ENCODE data around the gene CEP83. TPM values are rescaled to one million over a fixed set of nuclear protein-coding genes. Genes with fewer than 3 reads are reported as not detected.
A peak's percentile ranks its signal among the peaks of the same experiment; 100 is the strongest.

CEP83 gene
- total and polyA plus RNA-seq, 4 experiments from 2014 or later = 3.6 to 14.8 (median 8.9) TPM

DNA sequence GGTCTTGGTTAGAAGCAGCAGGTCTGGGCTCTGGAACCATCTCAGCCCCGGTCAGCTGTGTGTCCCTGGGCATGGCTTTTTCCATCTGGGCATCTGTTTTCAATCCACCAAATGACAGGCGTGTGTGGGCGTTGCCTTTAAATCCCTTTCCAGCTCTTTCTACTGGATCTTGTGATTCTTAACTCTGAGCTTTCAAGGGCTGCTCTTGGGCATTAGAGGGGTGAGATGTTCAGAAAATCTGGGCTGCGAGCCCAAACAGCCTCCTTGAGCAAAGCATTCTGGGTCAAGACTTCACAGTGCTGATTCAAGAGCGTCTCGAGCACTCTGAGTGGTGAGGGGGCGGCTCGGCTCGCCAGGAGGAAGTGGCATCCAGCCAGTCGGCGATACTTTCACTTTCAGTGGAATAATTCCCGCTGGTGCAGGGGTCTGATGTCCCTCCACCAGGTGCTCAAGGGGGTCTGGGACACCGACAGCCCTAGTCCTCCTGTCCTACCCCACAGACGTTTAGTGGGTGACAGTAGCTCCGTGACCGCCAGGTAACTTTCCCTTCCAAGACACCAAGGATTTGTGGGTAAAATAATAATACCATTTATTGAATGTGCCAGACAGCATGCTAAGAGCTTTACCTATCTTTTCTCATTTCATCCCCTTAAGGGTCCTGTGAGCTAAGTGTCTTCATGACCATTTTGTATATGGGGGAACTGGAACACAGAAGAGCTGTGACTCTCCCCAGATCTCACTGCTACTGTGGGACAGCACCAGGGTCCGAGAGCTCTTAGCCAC is 197.2 kb downstream of the CEP83 start:
- Histone ChIP-seq H3K9me3 (ENCODE audit: control insufficient read depth in 1 of 2, low read length in 2 of 2) (no peaks in the 10 kb centered on the region), H3K27me3 (ENCODE audit: insufficient read depth, low read length) (no peaks in the 10 kb centered on the region), H3K4me1 (ENCODE audit: insufficient read depth, low read length) (peaks cover 28% of the 10 kb centered on the region), H3K36me3 (ENCODE audit: insufficient read depth, low read length) (peaks cover 3% of the 10 kb centered on the region), H3K27ac (ENCODE audit: low read depth, low read length) (peak overlapping the region; percentile 74), H3K4me3 (ENCODE audit: low read length in 2 of 2) (peak overlapping the region; percentile 40 to 84)
- DNase-seq = peak; percentile 71 to 82 (median 76)
- Mint-ChIP-seq H3K4me1 (peaks cover 19 to 56% (median 33%) of the 10 kb centered on the region in 4 donors), H3K9me3 (no peaks in the 10 kb centered on the region), H3K27me3 (no peaks in the 10 kb centered on the region), H3K27ac (peak overlapping the region; percentile 97 to 99 (median 99)), H3K36me3 (peaks cover 28 to 50% of the 10 kb centered on the region in 2 donors), H3K4me3 (peak overlapping the region; percentile 95 to 98 (median 97))
- ChIA-PET CTCF (ENCODE audit: partially characterized antibody) (interaction anchor here (0.8 to 2.5 kb wide), 11 partner anchors 37 to 197 kb away, joined by 3 to 10 read pairs (median 3); no protein-coding TSS in a partner anchor), POLR2A (ENCODE audit: partially characterized antibody) (interaction anchor here (0.8 to 3.6 kb wide), 24 partner anchors 8 to 1211 kb away, joined by 3 to 35 read pairs (median 4); partner anchors contain the start of genes CEP83, CRADD, PLXNC1 and SOCS2)
- intact Hi-C loops (cut with micrococcal nuclease) = loop anchor here (1.0 to 5.0 kb wide), 7 partner anchors 20 to 955 kb away; partner anchors contain the start of genes CEP83, FGD6, PLXNC1 and VEZT

DNA sequence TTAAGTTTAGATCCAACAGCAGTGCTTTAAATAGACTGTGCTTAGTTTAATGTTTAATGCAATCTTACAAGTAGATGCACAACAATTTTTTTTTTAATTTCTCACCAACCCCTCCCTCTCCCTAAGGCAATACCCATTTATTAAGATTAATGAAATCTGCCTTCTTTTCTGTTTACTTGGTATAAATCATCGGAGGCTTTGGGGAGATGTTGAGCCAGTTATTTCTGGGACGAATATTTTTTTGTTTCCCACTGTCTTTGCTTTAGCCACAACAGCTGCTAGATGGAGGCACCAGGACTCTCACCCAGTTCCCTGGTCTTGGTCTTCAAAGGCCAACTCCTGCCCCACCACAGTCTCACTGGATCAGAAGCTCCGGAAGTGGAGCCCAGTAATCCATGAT is 197.9 kb downstream of the CEP83 start:
- peak overlapping the region; percentile 95 to 98 (median 97) for H3K4me3 Mint-ChIP-seq
- CTCF ChIA-PET (ENCODE audit: partially characterized antibody) = interaction anchor here (1.0 to 2.5 kb wide), 5 partner anchors 54 to 172 kb away, joined by 3 to 10 read pairs (median 6); no protein-coding TSS in a partner anchor
- H3K4me1 Mint-ChIP-seq = peaks cover 16 to 49% (median 30%) of the 10 kb centered on the region in 4 donors
- Histone ChIP-seq H3K36me3 (ENCODE audit: insufficient read depth, low read length) (peaks cover 3% of the 10 kb centered on the region), H3K4me1 (ENCODE audit: insufficient read depth, low read length) (peaks cover 28% of the 10 kb centered on the region), H3K9me3 (ENCODE audit: control insufficient read depth in 1 of 2, low read length in 2 of 2) (no peaks in the 10 kb centered on the region), H3K4me3 (ENCODE audit: low read length in 2 of 2) (peak overlapping the region; percentile 40 to 84), H3K27ac (ENCODE audit: low read depth, low read length) (peak overlapping the region; percentile 74), H3K27me3 (ENCODE audit: insufficient read depth, low read length) (no peaks in the 10 kb centered on the region)
- H3K27me3 Mint-ChIP-seq = no peaks in the 10 kb centered on the region
- intact Hi-C loops (cut with micrococcal nuclease) = loop anchor here (1.0 to 5.0 kb wide), 7 partner anchors 21 to 956 kb away; partner anchors contain the start of genes CEP83, FGD6, PLXNC1 and VEZT
- H3K36me3 Mint-ChIP-seq = peaks cover 24 to 51% of the 10 kb centered on the region in 2 donors
- DNase-seq = no peak
- POLR2A ChIA-PET (ENCODE audit: partially characterized antibody) = interaction anchor here (1.2 to 3.6 kb wide), 11 partner anchors 9 to 197 kb away, joined by 3 to 35 read pairs (median 8); partner anchors contain the start of genes CEP83 and PLXNC1
- peak overlapping the region; percentile 97 to 99 (median 99) for H3K27ac Mint-ChIP-seq
- no peaks in the 10 kb centered on the region for H3K9me3 Mint-ChIP-seq

DNA sequence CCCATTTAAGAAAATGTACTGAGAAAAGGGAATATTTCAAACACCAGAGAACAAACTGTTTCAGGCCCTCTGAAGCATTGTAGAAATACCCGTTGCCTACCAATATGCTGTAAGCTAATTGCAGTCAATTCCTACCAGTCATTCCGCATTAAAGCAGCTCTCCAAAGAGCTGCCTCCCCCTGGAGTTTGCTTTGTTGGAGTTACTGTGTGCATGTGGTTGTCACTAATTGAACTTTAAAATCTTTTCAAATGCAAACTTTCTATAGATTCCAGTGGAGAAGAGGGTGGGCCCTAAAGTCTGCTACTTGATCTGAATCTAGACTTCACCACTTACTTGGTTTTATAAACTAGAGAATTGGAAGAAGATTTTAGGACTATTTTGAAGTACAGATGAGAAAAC is 198.5 kb downstream of the CEP83 start:
- H3K27ac ChIP-seq (ENCODE audit: low read depth, low read length) = no peak overlapping the region
- peaks cover 28% of the 10 kb centered on the region for H3K4me1 ChIP-seq (ENCODE audit: insufficient read depth, low read length)
- CTCF ChIA-PET (ENCODE audit: partially characterized antibody) = interaction anchor here (2.5 kb wide), 1 partner anchor 53 kb away, joined by 10 read pairs; no protein-coding TSS in a partner anchor

DNA sequence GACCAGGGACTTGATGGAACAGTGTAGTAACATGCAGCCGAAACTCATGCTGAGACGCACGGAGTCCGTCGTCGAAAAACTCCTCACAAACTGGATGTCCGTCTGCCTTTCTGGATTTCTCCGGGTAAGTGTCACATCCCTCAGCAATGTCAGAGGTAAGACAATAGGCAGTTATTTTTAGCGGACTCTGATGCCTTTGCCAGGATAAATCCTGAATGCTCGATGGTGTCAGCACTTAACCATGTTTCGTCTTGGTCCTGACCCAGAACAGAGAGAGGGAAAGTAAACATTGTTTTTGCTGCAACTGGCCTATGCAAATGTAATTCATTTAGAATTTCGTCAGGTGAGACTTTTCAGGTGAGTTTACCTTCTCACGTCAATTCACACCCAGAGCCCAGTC is 198.9 kb downstream of the CEP83 start:
- POLR2A ChIA-PET (ENCODE audit: partially characterized antibody) = interaction anchor here (0.7 to 3.6 kb wide), 2 partner anchors 52 to 198 kb away, joined by 3 to 30 read pairs; no protein-coding TSS in a partner anchor
- H3K36me3 Mint-ChIP-seq = peaks cover 28 to 51% of the 10 kb centered on the region in 2 donors
- DNase-seq = no peak

More for the DNA sequence above, 198.5 kb downstream of the CEP83 start:
- Mint-ChIP-seq H3K9me3 (no peaks in the 10 kb centered on the region), H3K36me3 (peaks cover 28 to 51% of the 10 kb centered on the region in 2 donors), H3K4me3 (peak overlapping the region in 1 of 8 donors; percentile 56), H3K27me3 (no peaks in the 10 kb centered on the region), H3K4me1 (peaks cover 16 to 47% (median 29%) of the 10 kb centered on the region in 4 donors), H3K27ac (peak overlapping the region; percentile 10 to 97 (median 65))
- Histone ChIP-seq H3K27me3 (ENCODE audit: insufficient read depth, low read length) (no peaks in the 10 kb centered on the region), H3K9me3 (ENCODE audit: control insufficient read depth in 1 of 2, low read length in 2 of 2) (no peaks in the 10 kb centered on the region), H3K36me3 (ENCODE audit: insufficient read depth, low read length) (peaks cover 3% of the 10 kb centered on the region), H3K4me3 (ENCODE audit: low read length in 2 of 2) (no peak overlapping the region)
- intact Hi-C loops (cut with micrococcal nuclease) = loop anchor here (5.0 kb wide), 2 partner anchors 129 to 956 kb away; partner anchors contain the start of genes FGD6 and VEZT
- no peak for DNase-seq
- POLR2A ChIA-PET (ENCODE audit: partially characterized antibody) = interaction anchor here (3.6 kb wide), 1 partner anchor 53 kb away, joined by 30 read pairs; no protein-coding TSS in a partner anchor

DNA sequence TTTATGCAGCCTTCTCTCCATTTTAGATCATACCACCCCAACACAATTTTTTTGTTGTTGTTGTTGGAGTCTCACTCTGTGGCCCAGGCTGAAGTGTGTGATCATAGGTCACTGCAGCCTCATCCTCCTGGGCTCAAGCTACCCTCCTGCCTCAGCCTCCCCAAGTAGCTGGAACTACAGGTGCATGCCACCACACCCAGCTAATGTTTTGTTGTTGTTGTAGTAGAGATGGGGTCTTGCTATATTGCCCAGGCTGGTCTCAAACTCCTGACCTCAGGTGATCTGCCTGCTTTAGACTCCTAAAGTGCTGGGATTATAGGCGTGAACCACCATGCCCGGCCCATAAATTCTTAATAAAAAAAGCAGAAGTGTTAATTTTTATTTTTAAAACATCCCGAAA is 199.7 kb downstream of the CEP83 start:
- intact Hi-C loops (cut with micrococcal nuclease) = loop anchor here (5.0 kb wide), 2 partner anchors 128 to 957 kb away; partner anchors contain the start of genes FGD6 and VEZT
- H3K4me1 ChIP-seq (ENCODE audit: insufficient read depth, low read length) = peaks cover 28% of the 10 kb centered on the region
- CTCF ChIA-PET (ENCODE audit: partially characterized antibody) = no interaction called here

More for the DNA sequence above, 198.9 kb downstream of the CEP83 start:
- no peaks in the 10 kb centered on the region for H3K9me3 Mint-ChIP-seq
- CTCF ChIA-PET (ENCODE audit: partially characterized antibody) = no interaction called here
- intact Hi-C loops (cut with micrococcal nuclease) = loop anchor here (5.0 kb wide), 2 partner anchors 128 to 957 kb away; partner anchors contain the start of genes FGD6 and VEZT
- H3K36me3 ChIP-seq (ENCODE audit: insufficient read depth, low read length) = peaks cover 3% of the 10 kb centered on the region
- H3K4me1 ChIP-seq (ENCODE audit: insufficient read depth, low read length) = peaks cover 28% of the 10 kb centered on the region
- peaks cover 16 to 43% (median 26%) of the 10 kb centered on the region in 4 donors for H3K4me1 Mint-ChIP-seq
- no peak overlapping the region for H3K27ac ChIP-seq (ENCODE audit: low read depth, low read length)
- no peaks in the 10 kb centered on the region for H3K27me3 Mint-ChIP-seq
- H3K4me3 ChIP-seq (ENCODE audit: low read length in 2 of 2) = no peak overlapping the region
- H3K27me3 ChIP-seq (ENCODE audit: insufficient read depth, low read length) = no peaks in the 10 kb centered on the region
- H3K27ac Mint-ChIP-seq = peak overlapping the region in 3 of 7 donors; percentile 32 to 97 (median 66)
- H3K9me3 ChIP-seq (ENCODE audit: control insufficient read depth in 1 of 2, low read length in 2 of 2) = no peaks in the 10 kb centered on the region
- peak overlapping the region in 1 of 8 donors; percentile 56 for H3K4me3 Mint-ChIP-seq

DNA sequence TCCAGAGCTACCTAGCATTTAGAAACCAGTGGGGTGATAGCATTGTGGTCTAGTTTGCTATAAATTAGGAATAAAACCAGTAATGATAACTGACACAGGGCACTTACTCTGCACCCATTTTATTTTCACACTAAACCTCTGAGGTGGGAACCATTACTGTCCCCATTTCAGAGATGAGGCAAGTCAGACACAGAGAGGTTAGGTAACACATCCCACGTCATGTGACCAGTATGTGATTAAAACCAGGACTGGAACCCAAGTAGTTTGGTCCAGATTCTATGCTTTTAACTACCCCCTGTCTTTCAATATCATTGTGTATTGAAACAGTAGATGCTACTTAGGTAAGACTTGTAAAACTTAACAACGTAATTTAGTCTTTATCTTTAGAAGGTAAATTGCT is 201.1 kb downstream of the CEP83 start:
- intact Hi-C loops (cut with micrococcal nuclease) = no loop called here
- Histone ChIP-seq H3K27ac (ENCODE audit: low read depth, low read length) (no peak overlapping the region), H3K27me3 (ENCODE audit: insufficient read depth, low read length) (no peaks in the 10 kb centered on the region), H3K4me1 (ENCODE audit: insufficient read depth, low read length) (peaks cover 21% of the 10 kb centered on the region), H3K4me3 (ENCODE audit: low read length in 2 of 2) (no peak overlapping the region), H3K9me3 (ENCODE audit: control insufficient read depth in 1 of 2, low read length in 2 of 2) (no peaks in the 10 kb centered on the region), H3K36me3 (ENCODE audit: insufficient read depth, low read length) (peaks cover 3% of the 10 kb centered on the region)
- H3K36me3 Mint-ChIP-seq = peaks cover 33 to 53% of the 10 kb centered on the region in 2 donors
- H3K27me3 Mint-ChIP-seq = no peaks in the 10 kb centered on the region
- no peak overlapping the region for H3K27ac Mint-ChIP-seq
- ChIA-PET POLR2A (ENCODE audit: partially characterized antibody) (no interaction called here), CTCF (ENCODE audit: partially characterized antibody) (no interaction called here)
- H3K4me1 Mint-ChIP-seq = peaks cover 12 to 27% (median 18%) of the 10 kb centered on the region in 4 donors
- H3K4me3 Mint-ChIP-seq = no peak overlapping the region
- H3K9me3 Mint-ChIP-seq = no peaks in the 10 kb centered on the region
- no peak for DNase-seq

More for the DNA sequence above, 199.7 kb downstream of the CEP83 start:
- Histone ChIP-seq H3K27ac (ENCODE audit: low read depth, low read length) (no peak overlapping the region), H3K9me3 (ENCODE audit: control insufficient read depth in 1 of 2, low read length in 2 of 2) (no peaks in the 10 kb centered on the region), H3K4me3 (ENCODE audit: low read length in 2 of 2) (no peak overlapping the region), H3K27me3 (ENCODE audit: insufficient read depth, low read length) (no peaks in the 10 kb centered on the region), H3K36me3 (ENCODE audit: insufficient read depth, low read length) (peaks cover 1% of the 10 kb centered on the region)
- Mint-ChIP-seq H3K36me3 (peaks cover 27 to 51% of the 10 kb centered on the region in 2 donors), H3K9me3 (no peaks in the 10 kb centered on the region), H3K4me3 (no peak overlapping the region), H3K4me1 (peaks cover 16 to 36% (median 26%) of the 10 kb centered on the region in 4 donors), H3K27ac (peak overlapping the region in 2 of 7 donors; percentile 13 to 29), H3K27me3 (no peaks in the 10 kb centered on the region)
- DNase-seq = no peak
- POLR2A ChIA-PET (ENCODE audit: partially characterized antibody) = interaction anchor here (0.7 to 3.6 kb wide), 3 partner anchors 52 to 199 kb away, joined by 3 to 30 read pairs (median 3); no protein-coding TSS in a partner anchor
